Activated gamma-delta T cell treated with anti-CD3 and anti-CD28 coated beads, Interleukin-2, amount 50 U/mL, for 16 hours (primary cell): ENCODE results near the gene ADI1.

Experiments used
- DNase-seq: peaks from one replicate; pipeline ENCODE4 v3.0.0-alpha.2; 2020; ENCODE audit warnings: low read depth

Gene ADI1, protein sequence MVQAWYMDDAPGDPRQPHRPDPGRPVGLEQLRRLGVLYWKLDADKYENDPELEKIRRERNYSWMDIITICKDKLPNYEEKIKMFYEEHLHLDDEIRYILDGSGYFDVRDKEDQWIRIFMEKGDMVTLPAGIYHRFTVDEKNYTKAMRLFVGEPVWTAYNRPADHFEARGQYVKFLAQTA

DNA sequence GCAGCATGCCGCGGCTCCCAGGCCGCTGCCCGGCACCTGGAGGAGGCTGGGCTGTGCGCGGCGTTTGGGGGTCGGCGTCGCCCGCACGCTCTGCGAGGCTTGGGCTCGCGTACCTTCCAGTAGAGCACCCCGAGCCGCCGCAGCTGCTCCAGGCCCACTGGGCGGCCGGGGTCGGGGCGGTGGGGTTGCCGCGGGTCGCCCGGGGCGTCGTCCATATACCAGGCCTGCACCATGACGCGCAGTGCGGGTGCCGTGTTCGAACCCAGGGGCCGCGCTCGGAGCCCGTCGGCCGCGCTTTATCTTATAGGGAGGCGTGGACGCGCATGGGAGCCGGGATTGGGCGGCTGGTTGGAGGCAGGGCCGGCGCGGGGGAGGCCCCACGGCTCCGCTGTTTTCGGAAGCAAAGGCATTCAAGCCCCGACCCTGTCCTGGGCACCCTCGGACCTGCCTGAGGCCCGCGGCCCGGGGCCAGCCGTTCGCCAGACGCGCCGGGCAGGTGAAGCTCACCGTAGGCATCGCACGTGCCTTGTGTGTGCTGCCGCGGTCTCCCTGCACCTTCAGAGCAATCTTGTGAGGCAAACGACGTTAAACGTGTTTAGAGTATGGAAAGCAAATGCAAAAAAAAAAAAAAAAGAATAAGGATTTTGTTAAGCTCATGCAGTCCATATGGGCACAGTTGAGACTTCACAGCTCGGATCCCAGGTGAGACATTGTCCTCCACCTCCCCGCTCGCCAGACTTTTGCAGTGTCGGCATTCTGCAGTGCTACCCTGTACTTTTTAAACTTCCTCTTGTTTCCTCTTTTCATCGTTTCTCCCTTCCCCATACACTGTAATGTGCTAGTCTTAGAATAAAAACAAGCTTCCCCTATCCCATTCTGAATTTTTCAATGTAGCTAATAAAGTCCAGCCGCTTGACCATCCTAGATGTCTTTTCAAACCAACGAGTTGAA lies at the start of gene ADI1:
ADI1 (minus strand) TSS at position 277 of the 951 bp plus-strand sequence; CDS start at position 233, 44 bp downstream.
- peak; percentile 61 for DNase-seq

- no peak for DNase-seq
Observed at GRCh38 chr2:3566806-3567205, 47.5 kb upstream of the ADI1 start.

GRCh38 chr2:3565117-3565516 lies 45.8 kb upstream of the ADI1 start:
- no peak for DNase-seq

DNA sequence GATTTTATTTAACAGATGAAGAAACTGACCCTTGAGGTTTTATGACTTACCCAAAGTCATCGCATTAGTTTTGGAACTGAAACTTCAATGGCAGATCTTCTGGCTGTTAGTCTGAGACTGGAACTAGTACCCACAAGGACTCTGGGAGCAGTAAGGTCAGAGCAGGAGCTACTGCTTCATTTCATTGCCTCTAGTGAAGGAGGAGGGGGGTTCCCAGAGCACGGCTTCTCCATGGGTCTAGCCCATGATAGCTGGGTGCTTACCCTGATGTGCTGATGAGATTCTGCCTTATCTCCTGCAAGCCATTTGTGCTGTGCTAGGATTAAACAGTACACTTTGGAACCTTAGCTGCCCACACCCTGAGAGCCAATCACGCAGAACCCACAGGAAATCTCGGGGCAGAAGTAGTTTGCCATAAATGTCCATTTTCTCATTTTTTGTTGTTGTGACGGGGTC lies 44.2 kb upstream of the ADI1 start:
- DNase-seq, result no peak

DNA sequence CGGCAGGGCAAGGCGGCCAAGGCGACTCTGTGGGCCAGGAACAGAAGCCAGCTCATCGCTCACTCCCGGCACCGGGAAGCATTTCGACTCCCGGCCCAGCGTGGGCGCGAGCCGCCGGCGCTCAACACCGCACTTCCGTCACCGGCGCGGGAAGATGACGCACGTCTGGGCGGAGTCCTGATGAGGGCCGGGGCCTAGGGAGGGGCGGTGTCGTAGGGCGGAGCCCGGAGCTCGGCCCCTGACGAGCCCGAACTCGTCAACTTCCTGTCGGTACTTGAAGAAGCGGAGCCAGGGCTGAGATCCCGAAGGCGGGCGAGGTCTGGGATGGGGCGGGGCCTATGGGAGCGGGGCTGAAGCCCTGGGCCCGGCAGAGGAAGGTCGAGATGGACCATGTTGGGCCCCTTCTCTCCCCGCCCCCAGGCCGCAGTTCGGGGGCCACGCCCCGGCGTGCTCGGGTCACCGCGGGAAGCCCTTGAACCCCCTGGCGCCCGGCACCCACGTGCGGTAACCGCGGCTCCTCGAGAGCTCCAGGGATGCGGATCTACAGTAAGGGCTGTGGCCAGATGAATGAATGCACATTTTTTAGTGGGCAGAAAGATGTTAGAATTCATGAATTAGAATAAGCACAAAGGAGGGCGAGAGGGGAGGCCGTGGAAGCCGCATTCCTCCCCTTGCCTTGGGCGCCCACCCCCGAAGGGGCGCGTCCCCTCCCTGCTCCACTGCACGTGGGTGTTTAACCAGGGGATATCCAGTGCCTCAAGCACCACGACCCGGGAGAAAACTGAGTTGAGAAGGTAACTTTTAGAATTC lies 39.1 kb upstream of the ADI1 start, which contains the start of gene RNASEH1:
RNASEH1 (minus strand) TSS at position 129 of the 810 bp plus-strand sequence; CDS start at position 56, 73 bp downstream.
- DNase-seq, result peak; percentile 97

GRCh38 chr2:3557639-3558204 lies 38.4 kb upstream of the ADI1 start:
- DNase-seq, result no peak

DNA sequence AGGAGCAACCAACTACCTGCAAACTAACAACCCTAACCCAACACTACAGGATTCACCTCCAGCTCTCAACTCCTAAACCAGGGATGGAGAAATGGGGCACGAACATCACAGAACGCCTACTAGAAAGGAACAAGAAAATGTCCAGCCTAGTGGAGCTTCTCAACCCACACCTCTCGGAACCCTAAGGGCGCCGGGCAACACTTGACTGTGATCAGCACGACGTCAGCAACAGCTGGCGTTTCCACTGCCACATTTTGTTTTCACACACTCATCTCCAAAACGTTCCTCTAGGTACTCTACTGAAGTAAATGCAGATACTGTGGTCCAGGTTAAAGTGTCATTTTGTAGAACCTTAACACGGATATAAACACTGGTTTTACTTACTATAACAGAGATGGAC lies 34.6 kb upstream of the ADI1 start:
- no peak for DNase-seq

DNA sequence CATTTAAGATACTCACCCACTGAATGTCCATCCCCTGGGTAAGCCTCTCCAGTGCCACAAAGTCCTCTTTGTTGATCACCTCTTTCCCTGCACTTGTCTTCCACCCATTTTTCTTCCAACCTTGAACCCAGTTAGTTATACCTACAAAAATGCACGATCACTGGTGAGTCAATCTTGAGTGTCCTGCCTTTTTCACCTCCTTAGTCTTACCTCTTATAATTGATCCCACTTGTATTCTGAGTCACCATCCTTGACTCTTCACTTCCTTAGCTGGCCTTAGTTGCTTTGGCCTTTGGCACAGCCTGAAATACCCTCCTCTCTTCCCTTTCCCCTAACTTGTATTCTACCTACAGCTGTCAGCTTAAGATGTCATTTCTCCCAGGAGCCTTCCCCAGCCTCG lies 28.6 kb upstream of the ADI1 start:
- no peak for DNase-seq

DNA sequence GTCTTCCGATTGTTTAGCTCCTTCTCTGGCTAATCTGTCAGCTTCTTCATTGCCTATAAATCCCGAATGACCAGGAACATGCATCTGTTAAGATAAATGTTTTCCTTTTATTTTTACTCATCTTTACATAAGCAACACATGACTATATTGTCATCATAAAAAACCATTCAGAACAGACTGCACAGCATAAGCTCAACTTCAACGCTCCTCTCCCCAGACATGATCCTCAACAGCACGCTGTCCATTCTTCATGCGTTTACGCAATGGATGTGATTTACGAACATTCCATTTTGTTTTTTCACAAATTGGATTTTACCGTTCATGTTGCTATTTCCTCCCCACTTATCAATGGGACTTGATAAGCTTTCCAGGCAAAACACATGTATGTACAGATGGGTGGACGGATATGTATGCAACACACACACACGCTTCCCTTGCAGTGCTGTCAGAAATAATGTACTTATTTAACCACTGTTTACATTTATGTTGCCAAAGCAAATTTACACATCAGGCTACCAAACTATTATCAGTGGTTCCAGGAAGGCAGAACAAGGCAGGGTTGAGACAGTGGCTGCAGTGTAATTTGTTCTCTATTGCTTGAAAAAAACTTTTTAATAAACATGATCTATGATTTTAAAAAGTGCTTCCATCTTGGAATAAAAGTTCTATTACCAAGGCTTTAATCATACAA lies 26.6 kb upstream of the ADI1 start:
- DNase-seq, result no peak

DNA sequence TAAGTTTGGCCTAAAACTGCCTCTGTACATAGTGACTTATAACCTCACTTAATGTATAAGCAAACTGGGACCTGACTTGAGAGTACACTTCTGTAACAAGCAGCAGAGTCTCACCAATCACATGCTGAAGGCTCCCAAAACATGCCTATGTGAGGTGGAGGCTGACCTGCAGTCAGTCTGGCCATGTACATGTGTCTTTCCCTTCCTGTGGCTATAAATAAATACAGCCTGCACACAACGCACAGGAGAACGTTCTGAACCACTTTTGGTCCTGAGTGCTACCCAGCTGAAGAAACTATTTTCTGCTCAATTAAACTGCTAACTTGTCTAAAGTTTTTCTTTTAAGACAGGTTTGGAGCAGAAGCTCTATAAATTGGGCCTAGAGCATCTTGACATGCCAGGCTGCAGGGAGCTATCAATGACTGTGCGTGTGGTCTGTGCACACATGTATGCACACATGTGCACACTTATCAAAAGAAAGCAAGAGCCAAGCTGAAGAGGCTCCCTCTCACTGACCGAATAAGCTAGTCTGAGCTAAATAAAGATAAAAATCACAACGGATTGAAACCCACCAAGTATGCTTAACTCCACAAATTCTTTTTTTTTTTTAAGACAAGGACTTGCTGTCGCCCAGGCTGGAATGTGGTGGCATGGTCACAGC lies 23.8 kb upstream of the ADI1 start:
- no peak for DNase-seq

- DNase-seq, result no peak
Observed at GRCh38 chr2:3542107-3542506, 22.8 kb upstream of the ADI1 start.

DNA sequence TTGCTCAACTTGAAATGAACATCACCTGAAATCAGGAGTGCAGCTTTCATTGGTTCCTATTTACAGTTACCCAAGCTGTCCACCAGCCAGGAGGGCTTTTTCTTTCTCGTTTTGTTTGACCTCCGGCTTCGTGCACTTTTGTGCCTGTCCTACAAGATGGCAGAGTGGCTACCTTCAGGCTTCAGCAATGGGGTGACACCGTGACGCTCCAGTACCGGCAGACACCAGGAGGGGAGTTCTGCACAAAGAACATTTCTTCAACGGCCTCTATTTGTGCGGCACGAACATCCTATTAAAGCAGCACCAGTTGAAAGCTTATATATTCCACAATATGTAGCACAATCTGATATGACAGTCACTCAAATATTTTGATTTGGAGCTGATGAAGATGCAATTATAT lies 20.5 kb upstream of the ADI1 start:
- no peak for DNase-seq

- no peak for DNase-seq
Observed at GRCh38 chr2:3536682-3537632, 17.6 kb upstream of the ADI1 start.

GRCh38 chr2:3535794-3536681 lies 16.7 kb upstream of the ADI1 start:
- DNase-seq, result no peak

- no peak for DNase-seq
Observed at GRCh38 chr2:3535467-3535793, 16.1 kb upstream of the ADI1 start.

DNA sequence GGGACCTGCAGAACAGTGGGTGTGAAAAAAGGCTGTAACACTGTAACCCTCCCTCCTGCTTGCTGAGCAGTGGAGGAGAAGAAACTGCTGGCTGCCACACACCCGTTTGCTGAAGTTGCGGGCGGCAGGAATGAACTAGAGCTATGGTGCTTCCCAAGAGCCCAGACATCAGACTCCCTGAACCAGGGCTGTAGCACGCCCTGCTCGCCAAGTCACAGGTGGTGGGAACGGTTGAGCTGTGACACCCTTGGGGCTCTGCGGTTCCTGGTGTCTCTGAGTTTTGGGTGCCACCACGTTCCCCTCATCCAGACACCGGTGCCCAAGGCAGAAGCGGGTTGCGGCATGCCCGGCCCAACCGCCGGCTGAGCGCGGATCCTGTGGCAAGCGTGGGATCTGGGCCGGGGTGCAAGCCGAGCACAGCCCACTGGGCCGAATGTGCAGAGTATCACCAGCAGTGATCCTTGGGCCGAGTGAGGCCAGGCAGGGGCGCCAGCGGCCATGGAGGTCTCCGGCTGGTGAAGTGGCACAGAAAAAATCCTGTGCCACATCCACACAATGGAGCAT lies 15.0 kb upstream of the ADI1 start:
- no peak for DNase-seq

GRCh38 chr2:3533836-3534235 lies 14.5 kb upstream of the ADI1 start:
- DNase-seq, result no peak

GRCh38 chr2:3532941-3533340 lies 13.6 kb upstream of the ADI1 start:
- no peak for DNase-seq
